Activated CD4-positive, alpha-beta T cell treated with anti-CD3 and anti-CD28 coated beads, Interleukin-2, Interleukin-4, amounts not matched to agents 100 ng/mL and 50 ng/mL, durations not matched to agents 16 hours and 8 hours (primary cell): Measurements from ENCODE around the gene PHGDH.

Experiments
- DNase-seq: peaks from one replicate; pipeline ENCODE4 v3.0.0-alpha.2; 2020; ENCODE audit warnings: low spot score

The PHGDH gene

DNA sequence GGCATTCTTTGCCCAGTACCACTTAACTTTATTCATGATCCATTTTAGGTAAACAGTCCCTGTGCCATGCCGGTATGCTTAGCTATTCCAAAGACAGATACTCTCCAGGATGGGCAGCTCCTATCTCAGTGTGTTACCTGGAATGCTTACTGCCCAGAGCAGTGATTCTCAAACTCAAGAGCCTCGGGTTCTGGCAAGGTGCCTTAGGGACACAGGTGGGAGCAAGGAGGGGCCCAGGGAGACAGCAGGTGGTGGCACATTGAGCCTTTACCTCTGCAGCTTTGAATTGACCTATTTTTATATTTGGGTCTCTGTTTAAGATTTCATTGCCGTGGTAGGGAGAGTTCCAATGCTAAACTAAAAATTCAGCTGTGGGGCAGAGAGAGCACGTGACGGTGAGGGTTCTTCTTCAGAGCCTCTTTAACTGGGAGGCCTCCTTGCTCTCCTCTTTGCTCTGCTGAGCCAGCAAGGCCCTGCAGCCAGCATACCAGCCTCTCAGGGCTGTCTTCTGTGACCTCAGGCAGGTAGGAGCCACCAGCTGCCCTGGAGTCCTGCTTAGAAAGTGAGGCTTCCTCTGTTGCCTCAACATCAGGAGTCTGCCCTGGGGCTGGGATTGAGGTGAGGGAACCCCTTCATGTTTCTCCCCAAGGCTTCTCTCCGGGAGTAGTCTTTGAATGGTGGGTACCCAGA, 20.2 kb downstream of the PHGDH start:
- no peak for DNase-seq

DNA sequence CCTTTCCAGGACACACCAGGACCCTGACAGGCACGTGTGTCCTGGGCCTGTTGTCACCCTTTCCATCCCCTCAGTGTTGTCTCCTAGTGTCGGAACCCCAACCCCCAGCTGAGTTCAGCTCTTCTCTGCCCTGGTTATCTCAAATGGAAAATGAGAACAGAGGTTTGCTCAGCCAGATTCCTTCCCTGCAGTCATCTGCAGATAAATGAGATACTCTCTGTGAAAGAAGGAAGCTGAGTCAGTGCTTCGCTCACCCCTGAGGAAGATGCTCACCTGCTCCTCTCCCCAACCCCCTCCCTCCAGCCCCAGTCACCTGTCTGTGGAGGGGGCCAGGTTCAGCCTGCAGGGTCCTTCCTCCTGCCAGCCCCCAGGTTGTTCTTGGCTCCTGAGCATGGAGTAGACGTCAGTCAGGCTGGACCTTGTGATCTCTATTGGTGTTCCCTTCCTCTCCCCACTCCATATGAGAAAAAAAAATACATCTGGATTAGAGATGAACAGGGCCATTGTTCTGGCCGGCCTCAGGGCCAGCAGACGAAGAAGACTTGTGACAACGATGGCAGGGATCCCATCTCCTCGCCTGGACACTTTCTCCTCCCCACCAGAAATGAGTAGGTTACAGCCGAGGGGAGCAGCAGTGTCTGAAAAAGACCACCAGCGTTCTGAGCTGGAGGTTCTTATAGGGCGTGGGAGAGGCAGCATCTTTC, 20.9 kb downstream of the PHGDH start:
- no peak for DNase-seq

DNA sequence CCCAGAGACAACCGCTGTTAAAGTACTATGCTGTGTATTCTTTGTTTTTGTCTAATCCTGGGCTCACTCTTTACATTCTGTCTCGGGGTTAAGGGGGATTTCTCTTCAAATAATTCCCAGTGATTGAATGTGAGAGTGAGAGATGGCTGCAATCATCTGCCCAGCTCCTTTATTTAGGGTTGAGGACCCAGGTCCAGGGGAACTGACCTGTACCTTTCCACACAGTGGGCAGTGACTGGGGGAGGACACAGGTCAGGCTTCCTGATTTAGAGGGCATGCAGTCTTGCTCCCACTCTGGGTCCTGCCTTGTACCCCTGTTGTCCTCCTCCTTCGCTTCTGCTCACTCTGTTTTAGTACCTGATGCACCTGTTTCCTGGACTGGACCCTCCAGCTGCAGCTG, 22.0 kb downstream of the PHGDH start:
- no peak for DNase-seq

DNA sequence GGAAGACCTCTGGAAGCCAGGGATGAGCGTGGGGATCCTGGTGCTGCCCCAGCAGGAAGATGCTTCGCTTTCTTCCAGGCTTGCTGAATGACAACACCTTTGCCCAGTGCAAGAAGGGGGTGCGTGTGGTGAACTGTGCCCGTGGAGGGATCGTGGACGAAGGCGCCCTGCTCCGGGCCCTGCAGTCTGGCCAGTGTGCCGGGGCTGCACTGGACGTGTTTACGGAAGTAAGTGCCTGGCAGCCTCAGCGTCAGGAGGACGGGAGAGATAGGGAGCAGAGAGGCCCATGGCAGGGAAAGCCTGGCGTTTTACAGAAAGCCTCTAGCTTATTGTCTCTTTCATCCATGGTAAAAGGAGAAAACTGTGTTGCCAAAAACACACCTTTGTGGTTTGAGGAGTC, 23.5 kb downstream of the PHGDH start:
- DNase-seq = no peak

DNA sequence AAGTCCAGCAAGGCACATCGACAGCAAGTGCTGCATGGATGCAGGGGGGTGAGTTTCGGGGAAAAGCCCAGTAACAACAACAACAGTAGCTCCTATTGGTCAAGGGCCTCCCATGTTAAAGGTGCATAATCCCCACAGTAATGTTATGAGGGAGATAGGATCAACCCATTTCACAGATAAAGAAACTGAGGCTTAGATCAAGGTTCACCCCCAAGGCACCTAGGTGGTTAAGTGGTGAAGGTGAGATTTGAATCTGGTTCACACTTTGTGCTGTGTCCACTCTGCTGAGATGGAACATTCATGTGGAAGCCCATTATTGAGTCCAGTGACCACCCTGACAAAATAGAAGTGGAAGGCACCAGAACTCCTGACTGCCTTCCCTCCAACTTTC, 24.9 kb downstream of the PHGDH start:
- DNase-seq = no peak

DNA sequence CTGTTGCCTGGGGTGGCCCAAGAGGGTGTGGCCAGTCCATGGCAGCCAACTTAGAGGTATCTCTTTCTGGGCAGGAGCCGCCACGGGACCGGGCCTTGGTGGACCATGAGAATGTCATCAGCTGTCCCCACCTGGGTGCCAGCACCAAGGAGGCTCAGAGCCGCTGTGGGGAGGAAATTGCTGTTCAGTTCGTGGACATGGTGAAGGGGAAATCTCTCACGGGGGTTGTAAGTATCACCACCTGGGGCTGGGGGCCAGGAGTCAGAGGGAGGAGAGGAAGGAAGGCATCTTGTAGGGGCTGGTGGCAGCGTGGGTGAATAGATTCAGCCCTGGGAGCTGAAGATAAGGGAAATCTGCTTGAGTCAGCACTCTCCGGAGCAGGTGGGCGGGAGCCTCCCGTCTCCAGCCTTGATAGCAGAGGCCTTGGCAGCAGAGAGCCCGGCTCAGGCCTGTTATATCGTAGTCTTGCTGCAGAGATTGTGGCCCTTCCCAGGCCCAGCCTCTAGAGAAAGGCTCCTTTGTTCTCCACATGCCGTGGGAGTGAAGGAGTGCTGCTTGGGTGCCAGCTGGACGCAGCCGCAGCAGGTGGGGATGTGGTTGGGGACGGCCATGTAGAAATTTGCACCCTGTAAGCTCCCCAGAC, 25.4 kb downstream of the PHGDH start:
- no peak for DNase-seq

DNA sequence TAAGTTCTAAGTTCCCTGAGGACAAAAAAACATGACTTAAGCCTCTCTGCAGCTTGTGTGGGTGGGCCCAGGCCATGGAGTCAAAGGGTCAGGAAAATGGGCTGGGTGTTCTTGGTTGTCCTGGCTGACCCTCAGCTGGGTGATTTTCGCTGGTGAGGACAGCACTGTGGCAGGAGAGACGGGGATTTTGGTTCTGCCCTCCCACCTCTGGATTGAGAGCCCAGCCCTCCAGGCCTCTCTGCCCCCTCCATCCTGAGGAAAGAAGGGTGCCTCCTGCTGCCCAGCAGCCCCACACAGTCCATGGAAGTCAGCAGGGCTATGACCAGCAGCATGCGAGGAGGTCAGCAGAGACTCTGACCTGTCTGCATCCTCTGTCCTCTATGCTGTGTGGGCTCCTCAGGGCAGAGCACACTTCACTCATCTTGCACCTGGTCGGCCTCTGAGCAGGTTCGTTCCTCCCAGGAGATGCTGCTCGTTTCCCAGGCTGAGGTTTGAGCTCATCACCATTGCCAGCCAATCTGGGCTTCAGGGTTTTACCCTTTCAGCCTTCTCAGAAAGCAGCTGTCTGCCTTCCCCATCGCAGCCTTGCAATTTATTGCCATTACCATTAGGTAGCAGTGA, 26.5 kb downstream of the PHGDH start:
- DNase-seq = no peak

DNA sequence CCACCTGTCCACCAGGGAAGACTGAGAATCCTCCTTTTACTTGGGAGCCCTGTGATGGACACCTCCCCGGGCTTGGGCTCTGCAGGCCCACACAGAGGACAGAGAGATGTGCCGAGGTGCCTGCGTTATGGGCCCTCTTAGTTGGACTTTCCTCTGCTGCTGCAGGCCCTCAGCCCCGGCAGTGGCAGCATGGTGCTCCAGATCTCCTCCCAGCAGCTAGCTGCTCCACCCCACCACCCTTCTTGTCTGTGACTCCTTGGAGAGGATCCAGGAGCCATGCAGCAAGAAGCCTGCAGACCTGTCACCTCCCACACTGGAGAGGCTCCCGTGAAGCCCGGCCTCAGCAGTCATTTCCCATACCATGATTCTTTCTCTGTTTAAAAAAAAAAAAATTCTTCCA, 27.4 kb downstream of the PHGDH start:
- DNase-seq = no peak

DNA sequence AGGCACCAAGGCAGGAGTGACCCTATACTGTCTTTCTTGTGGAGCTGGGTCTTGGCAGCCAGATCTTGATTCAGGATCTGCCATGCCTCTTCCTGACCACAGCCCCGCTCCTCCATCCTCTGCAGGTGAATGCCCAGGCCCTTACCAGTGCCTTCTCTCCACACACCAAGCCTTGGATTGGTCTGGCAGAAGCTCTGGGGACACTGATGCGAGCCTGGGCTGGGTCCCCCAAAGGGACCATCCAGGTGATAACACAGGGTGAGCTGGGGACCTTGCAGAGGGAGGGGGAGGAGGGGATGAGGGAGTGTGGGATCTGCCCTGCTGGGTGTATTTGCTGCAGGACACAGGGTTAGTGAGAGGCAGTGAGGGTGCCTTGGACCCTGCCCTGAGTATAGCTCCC, 28.5 kb downstream of the PHGDH start:
- no peak for DNase-seq

DNA sequence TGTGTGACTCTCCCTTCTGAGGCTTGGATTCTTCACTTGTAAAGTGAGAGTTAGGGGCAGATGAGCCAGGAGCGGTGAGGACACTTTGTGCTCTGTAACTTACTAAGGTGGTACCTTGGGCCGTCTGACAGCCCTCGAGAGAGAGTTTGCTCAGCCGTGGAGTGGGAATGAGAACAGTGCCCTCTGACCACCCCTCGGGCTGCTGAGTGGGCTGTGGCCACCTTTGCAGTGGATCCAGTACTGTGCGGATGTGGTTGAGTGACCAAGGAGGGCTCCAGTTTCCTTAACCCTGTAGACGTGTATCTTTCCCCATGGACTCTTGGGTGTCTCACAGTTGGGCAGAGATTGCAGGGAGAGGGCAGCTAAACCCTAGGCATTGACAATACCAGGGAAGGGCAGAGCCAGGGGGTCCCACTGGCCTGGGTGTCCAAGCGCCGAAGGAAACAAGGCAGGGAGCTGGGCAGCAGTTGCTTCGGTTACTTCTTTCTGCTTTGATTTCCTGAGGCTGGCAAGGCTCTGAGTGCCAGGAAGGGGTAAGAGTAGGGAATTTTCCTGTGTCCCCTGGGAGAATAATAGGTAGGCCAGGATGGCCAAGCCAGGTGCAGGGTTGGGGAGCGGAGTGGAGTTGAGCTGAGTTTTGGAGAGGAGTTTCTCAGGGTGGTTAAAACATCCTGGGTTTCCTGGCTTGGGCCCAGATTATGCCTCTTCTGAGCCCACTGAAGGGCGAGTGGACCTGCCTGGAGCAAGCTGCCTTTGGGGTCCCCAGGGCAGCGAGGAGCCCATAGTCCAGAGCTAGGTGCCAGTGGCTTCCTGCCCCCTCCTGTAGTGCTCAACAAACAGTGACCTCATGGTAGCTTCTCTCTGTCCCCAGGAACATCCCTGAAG, 29.4 kb downstream of the PHGDH start:
- no peak for DNase-seq

DNA sequence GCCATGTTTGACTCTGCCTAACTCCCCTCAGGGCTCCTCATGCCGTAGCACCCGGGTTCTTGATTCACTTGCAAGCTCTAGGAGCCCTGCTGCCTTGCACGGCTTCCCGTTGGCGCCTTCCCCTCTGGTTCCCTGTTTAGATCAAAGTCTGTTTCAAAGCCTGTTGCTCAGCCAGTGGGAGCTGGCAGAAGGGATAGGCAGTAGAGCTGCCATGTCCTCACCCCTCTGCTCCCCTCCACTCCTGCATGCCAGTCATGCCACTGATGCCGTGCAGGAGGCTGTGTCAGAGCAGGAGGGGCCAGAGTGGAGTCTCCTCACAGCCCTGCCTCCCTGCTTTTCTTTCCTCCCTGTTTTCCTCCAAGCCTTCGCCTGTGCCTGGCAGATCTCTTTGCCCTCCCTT, 30.5 kb downstream of the PHGDH start:
- DNase-seq = no peak

DNA sequence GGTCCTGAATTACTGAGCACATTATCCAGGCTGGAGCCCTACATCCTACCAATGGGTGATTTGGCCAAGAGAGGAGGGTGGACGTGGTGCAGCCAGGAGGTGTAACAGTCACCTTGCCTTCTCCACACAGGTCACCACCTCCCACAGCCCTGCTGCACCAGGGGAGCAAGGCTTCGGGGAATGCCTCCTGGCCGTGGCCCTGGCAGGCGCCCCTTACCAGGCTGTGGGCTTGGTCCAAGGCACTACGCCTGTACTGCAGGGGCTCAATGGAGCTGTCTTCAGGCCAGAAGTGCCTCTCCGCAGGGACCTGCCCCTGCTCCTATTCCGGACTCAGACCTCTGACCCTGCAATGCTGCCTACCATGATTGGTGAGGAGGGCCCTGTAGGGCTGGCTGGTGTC, 30.9 kb downstream of the PHGDH start:
- DNase-seq = no peak

DNA sequence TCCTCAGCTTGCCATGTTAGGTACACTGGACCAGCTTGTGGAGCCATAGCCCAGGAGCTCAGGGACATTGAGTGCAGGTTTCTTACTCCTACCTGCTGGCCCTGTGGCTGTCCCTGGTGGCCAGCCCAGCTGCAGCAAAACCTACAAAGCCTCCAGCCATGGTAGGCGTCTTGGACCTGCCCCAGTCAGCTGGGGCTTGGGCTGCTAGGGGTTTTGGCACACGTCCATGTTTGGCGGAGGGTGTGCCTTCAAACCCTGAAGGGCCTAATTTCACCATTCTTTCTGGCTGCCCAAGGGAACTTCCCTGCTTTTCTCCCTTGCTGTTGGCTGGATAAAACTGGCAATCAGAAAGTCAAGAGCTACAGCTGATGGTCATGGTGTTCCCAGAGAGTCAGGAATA, 31.6 kb downstream of the PHGDH start:
- DNase-seq = no peak

DNA sequence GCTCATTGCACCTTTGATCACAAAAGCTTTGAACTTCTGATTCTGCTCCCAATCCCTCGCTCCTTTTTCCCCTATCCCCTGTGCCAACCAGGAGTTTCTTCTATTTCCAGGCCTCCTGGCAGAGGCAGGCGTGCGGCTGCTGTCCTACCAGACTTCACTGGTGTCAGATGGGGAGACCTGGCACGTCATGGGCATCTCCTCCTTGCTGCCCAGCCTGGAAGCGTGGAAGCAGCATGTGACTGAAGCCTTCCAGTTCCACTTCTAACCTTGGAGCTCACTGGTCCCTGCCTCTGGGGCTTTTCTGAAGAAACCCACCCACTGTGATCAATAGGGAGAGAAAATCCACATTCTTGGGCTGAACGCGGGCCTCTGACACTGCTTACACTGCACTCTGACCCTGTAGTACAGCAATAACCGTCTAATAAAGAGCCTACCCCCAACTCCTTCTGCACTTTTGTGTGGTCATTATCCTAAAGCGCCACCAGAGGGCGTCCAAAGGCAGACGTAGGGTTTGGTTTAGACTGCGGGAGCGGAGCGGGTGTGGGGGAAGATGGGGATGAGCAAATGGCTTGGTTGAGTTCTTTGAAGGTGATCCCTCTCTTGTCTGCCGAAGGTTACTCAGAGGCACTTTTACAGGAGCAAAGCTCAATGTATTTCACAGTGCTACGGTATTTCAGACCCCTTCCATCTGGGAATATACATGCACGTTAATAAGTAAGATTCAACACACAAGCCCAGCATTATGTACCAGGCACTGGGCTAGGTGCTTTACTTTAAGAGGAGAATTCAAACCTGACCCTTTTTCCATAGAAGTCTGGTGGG, 32.3 kb downstream of the PHGDH start:
- DNase-seq = peak; percentile 62

DNA sequence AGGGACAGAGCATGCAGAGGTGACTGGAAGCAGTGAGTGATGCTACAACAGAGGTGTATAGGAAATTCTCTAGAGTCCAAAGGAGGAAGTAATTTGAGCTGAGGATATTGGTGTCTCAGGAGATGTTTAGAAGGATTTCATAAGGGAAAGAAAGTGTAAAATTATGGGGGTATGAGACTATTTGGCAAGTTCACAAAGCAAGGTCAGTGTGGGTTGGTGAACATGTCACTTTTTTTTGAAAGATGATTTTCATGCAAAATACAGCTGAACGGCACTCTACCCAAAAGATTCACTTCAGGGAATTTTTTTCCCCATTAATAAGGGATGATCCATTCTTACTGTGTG, 32.8 kb downstream of the PHGDH start:
- DNase-seq = no peak

DNA sequence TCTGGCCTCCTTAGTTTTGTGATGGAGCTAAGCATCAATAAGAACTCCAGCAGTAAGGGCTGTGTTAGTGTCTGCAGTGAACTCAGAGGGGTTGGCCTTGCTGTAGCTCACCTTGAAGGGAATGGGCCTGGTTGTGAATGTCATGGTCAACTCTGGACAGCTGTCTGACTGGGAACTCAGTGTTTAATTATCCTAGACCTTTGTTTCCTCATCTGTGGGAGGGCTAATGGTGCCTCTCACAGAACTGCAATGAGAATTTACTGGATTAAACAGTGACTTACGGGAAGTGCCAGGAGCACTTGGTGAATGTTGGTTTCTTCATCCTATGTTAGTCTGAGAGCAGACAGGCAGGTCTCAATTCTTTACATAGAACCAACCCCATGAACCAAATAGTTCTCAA, 33.3 kb downstream of the PHGDH start:
- DNase-seq = no peak

DNA sequence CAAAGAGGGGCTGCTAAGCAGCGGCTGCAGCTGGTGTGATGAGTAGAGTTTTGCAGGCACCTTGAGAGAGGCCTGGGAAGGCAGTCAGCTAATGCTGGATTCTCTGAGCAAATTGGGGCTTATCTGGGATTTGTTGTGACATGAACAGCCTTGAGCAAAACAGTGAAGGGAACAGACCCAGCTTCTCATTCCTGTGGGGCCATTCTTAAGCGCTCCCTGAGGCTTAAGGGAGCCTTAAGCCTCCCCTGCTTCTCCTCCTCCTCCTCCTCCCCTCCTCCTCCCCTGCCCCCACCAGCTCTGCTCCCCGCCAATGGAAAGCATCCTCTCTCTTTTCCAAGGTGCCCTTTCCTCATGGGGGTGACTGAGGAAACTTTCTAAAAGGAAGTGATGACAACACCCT, 35.7 kb downstream of the PHGDH start:
- DNase-seq = no peak

DNA sequence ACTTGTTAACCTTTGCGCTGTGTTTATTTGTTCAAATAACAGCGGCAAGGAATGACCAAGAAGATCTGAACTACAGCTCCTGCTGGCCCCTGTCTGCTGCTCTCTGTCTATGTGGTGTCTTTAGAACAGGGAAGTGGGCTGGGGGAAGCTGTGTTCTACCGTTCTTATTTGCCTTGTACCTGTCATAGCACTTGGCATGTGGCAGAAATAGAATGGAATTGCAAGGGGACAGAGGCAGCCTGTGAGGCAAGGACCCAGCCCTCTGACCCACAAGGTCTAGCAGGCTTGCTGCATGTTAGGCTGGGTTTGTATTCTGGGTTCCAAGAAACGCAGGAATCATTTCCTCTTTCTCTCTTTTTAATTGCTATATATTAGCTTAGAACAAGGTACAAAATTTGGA, 36.3 kb downstream of the PHGDH start:
- no peak for DNase-seq

DNA sequence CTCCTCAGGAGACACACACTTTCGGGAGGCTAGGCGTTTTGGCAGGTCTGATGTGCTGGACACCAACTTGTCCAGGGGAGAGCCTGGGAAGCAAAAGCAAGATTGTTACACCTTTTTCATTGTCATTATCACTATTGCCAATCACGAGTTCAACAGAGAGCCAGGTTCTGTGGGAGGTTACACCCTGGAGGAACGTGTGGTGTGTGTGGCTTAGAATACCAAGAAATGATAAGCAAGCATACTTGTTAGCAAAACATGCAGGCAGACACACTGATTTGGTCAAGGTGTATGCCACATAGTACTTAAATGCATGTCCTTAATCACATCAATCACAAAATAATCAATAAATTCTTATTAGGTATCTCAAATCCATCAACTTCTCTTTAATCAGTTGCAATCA, 40.9 kb downstream of the PHGDH start:
- DNase-seq = no peak

DNA sequence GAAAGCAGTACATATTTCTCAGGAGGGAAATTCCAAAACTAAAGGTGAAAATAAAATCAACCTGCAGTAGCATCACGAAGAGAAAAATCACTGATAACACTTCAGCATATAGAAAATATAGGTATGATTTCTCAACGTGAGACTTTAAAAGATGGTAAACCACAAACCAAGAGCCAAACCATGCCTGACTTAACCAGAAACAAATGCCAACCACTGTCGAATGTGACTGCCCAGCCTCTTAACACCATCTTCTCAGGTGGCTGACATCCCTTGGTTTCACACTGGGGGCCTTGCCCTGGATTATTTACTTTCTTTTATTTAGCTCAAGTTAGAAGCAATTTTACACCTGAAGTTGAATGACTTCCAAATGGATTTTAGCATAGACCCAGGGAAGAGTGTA, 46.9 kb downstream of the PHGDH start:
- peak; percentile 34 for DNase-seq

DNA sequence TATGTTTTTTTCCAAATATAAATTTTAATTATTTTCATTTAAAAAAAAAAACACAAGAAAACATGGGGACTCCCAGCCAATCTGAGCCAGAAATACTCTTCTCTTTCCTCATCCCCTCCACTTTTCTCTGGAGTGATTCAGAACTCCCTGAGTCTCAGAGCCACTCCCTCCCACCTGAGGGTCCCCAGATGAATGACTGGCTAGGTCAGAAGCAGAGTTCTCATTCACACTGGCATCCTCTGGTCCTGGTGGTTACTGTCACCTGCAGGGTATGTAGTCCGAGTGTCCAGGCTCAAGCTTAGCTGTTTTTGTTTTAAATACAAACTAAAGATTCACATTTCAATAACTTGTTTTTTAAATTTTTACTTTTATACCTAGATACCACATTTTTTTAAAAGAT, 50.7 kb downstream of the PHGDH start:
- no peak for DNase-seq
